OCI-LY7 (cell line): ENCODE measurements around the gene KCNIP4. TPM values are rescaled to one million over a fixed set of nuclear protein-coding genes. Genes with fewer than 3 reads are reported as not detected.

ENCODE experiments used
- BruUV-seq: library from RNA; stranded (reverse); fragments of 400-500 nt; replicated peaks from 2 replicates; lab custom pipeline; 2021; lab: Mats Ljungman, UMichigan
- CTCF ChIA-PET: fragments of 300-600 bp; sonication (Branson Sonifier 250); formaldehyde crosslinking; loops from one replicate; lab custom pipeline; 2022; ENCODE audit warnings: antibody characterized with exemption; ENCODE audit not compliant: unreplicated experiment; lab: Charles Lee
- POLR2A ChIA-PET: fragments of 300-600 bp; sonication (Branson Sonifier 250); formaldehyde crosslinking; loops from one replicate; lab custom pipeline; 2022; ENCODE audit warnings: antibody characterized with exemption; lab: Charles Lee
- DNase-seq: peaks from one replicate; pipeline ENCODE4 v3.0.0-alpha.2; 2015; ENCODE audit warnings: low spot score
- H2AFZ ChIP-seq: fragments of 200-600 bp; sonication (generic), shearing (Covaris generic); 2 replicates; pipeline ENCODE4 v1.6.1; 2014; ENCODE audit warnings: mild to moderate bottlenecking, antibody characterized with exemption, low read length, moderate library complexity
- H3K27ac ChIP-seq: fragments of 200-600 bp; sonication (generic); 2 replicates; pipeline ENCODE4 v1.5.1; 2014; ENCODE audit warnings: mixed run types, low read depth, mild to moderate bottlenecking, moderate library complexity, low read length, inconsistent platforms; ENCODE audit not compliant: poor library complexity, severe bottlenecking
- H3K36me3 ChIP-seq: fragments of 200-600 bp; sonication (generic); 2 replicates; pipeline ENCODE4 v1.6.1; 2014; ENCODE audit warnings: mild to moderate bottlenecking, antibody characterized with exemption, low read length, moderate library complexity, mixed read lengths; ENCODE audit not compliant: insufficient read depth
- H3K4me1 ChIP-seq: fragments of 200-600 bp; sonication (generic); 2 replicates; pipeline ENCODE4 v1.5.1; 2014; ENCODE audit warnings: mild to moderate bottlenecking, low read length; ENCODE audit not compliant: insufficient read depth, poor library complexity, severe bottlenecking
- H3K4me2 ChIP-seq: fragments of 200-600 bp; sonication (generic); 2 replicates; pipeline ENCODE4 v1.6.1; 2014; ENCODE audit warnings: mild to moderate bottlenecking, low read length
- H3K4me3 ChIP-seq: fragments of 200-600 bp; sonication (generic); 2 replicates; pipeline ENCODE4 v1.5.1; 2014; ENCODE audit warnings: mild to moderate bottlenecking, low read depth, low read length; ENCODE audit not compliant: poor library complexity, severe bottlenecking
- H3K79me2 ChIP-seq: fragments of 200-600 bp; sonication (generic); 2 replicates; pipeline ENCODE4 v1.6.1; 2016; ENCODE audit warnings: low read depth, mild to moderate bottlenecking, low read length, moderate library complexity, mixed read lengths; ENCODE audit not compliant: insufficient read depth
- H3K9me2 ChIP-seq: fragments of 200-600 bp; sonication (generic); 2 replicates; pipeline ENCODE4 v1.6.1; 2016; ENCODE audit warnings: mild to moderate bottlenecking, low read length, mixed read lengths; ENCODE audit not compliant: insufficient read depth
- H3K9me3 ChIP-seq: fragments of 200-600 bp; sonication (generic); 2 replicates; pipeline ENCODE4 v1.6.1; 2014; ENCODE audit warnings: mild to moderate bottlenecking, mixed run types, low read length, mixed read lengths
- H4K20me1 ChIP-seq: fragments of 200-600 bp; sonication (generic); 2 replicates; pipeline ENCODE4 v1.6.1; 2014; ENCODE audit warnings: mild to moderate bottlenecking, antibody characterized with exemption, low read length, moderate library complexity, mixed read lengths; ENCODE audit not compliant: insufficient read depth
- EZH2phosphoT487 ChIP-seq: fragments of 200-600 bp; sonication (generic); IDR thresholded peaks from 2 replicates; pipeline ENCODE4 v1.6.1; 2018; ENCODE audit warnings: low read depth, borderline replicate concordance, mild to moderate bottlenecking, mixed run types, antibody characterized with exemption, low read length, moderate library complexity, mixed read lengths
- intact Hi-C: fragments of 100-400 bp; cut with micrococcal nuclease; formaldehyde crosslinking; loops from one replicate; pipeline ENCODE4 v1.10.0; 2022; ENCODE audit not compliant: unreplicated experiment
- total RNA-seq, 2 experiments: library from RNA; depleted of rRNA in 1 of 2; stranded (reverse); fragments of >200 nt in 1 of 2; shearing (Covaris generic) in 1 of 2; gene quantifications; 2 replicates each; pipeline ENCODE4 v1.2.3, GENCODE V29; 2014 to 2022
- TF ChIP-seq, protein P1 (sequence below): fragments of 200-600 bp; sonication (generic); conservative IDR thresholded peaks from 2 replicates; pipeline ENCODE4 v1.5.1; 2014; ENCODE audit warnings: mild to moderate bottlenecking, antibody characterized with exemption, low read length, moderate library complexity, mixed read lengths

Gene KCNIP4
- total RNA-seq, 2 experiments from 2014 or later: not detected

DNA sequence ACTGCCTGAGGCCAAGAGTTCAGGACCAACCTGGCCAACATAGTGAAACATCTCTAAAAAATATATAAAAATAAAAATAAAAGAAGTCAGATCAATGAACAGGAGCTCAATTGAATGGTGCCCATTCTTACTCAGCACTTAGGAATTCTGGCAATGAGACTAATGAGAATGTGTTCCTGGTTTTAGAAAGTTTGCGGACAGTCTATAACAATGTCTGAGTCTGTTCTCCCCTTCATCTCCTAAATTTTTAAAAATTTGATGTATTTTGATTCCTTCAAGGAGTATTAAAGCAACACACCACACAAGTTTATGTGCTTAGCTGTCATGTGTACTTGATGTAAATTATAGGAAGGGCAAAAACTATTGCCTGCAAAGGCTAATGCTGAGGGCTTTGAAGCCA, 30.6 kb upstream of the KCNIP4 start:
- H4K20me1 ChIP-seq: no peaks in the 10 kb centered on the region
- H3K4me3 ChIP-seq: no peak overlapping the region
- H2AFZ ChIP-seq: no peak overlapping the region
- intact Hi-C loops: no loop called here
- H3K9me3 ChIP-seq: no peaks in the 10 kb centered on the region
- no peak for DNase-seq
- BruUV-seq: no TSS peak
- CTCF ChIA-PET: no interaction called here
- no peaks in the 10 kb centered on the region for H3K9me2 ChIP-seq
- POLR2A ChIA-PET: interaction anchor here (0.7 kb wide), 1 partner anchor 698 kb away, joined by 3 read pairs; no protein-coding TSS in a partner anchor
- no peaks in the 10 kb centered on the region for H3K79me2 ChIP-seq
- no peak overlapping the region for H3K27ac ChIP-seq
- H3K4me2 ChIP-seq: no peak overlapping the region
- no peaks in the 10 kb centered on the region for H3K4me1 ChIP-seq
- no peaks in the 10 kb centered on the region for H3K36me3 ChIP-seq
- TF ChIP-seq EZH2phosphoT487: no peak
- TF ChIP-seq, protein P1, sequence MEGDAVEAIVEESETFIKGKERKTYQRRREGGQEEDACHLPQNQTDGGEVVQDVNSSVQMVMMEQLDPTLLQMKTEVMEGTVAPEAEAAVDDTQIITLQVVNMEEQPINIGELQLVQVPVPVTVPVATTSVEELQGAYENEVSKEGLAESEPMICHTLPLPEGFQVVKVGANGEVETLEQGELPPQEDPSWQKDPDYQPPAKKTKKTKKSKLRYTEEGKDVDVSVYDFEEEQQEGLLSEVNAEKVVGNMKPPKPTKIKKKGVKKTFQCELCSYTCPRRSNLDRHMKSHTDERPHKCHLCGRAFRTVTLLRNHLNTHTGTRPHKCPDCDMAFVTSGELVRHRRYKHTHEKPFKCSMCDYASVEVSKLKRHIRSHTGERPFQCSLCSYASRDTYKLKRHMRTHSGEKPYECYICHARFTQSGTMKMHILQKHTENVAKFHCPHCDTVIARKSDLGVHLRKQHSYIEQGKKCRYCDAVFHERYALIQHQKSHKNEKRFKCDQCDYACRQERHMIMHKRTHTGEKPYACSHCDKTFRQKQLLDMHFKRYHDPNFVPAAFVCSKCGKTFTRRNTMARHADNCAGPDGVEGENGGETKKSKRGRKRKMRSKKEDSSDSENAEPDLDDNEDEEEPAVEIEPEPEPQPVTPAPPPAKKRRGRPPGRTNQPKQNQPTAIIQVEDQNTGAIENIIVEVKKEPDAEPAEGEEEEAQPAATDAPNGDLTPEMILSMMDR: no peak

DNA sequence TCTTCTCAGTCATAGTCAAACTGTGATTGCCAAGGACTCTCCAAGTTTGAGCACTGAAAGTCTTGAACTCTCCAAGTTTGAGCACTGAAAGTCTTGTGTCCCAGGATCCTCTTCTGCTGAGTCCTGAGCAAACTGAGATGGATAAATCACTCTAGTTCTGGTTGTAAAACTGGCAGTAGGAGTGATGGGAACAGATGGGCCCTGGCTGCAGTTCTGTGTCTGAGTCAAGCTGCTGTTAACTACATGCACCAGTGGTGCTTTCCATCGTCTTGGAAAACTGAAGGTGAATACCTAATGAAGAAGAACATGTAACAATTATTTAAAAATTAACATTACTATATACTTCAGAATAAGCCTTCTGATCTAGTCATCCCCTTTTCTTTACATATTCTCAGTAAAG, 27.6 kb upstream of the KCNIP4 start:
- no peak for DNase-seq
- CTCF ChIA-PET: no interaction called here
- Histone ChIP-seq H3K9me3 (no peaks in the 10 kb centered on the region), H2AFZ (no peak overlapping the region), H3K36me3 (no peaks in the 10 kb centered on the region), H4K20me1 (no peaks in the 10 kb centered on the region), H3K79me2 (no peaks in the 10 kb centered on the region), H3K4me1 (no peaks in the 10 kb centered on the region), H3K27ac (no peak overlapping the region), H3K4me2 (no peak overlapping the region), H3K4me3 (no peak overlapping the region), H3K9me2 (no peaks in the 10 kb centered on the region)
- no TSS peak for BruUV-seq
- no peak for TF ChIP-seq EZH2phosphoT487
- TF ChIP-seq, protein P1: no peak
- POLR2A ChIA-PET: no interaction called here
- intact Hi-C loops: no loop called here

DNA sequence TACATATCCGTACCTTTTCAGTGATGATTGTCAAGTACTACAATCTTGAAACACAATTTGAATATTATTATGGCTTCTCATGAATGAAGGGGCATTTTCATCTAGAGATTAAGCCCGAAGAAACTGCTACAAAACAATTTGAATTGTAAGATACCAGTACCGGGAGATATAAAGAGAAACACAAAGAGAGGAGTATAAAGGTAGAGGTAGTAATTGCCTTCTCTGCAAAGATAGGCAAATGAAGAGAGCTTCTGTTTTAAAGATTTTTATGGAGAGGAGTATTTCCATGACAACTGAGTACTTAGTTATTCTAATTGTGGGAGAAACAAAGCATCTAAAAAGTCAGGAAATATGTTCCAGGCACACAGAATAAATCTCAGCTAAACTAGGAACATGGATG, 25.3 kb upstream of the KCNIP4 start:
- Histone ChIP-seq H2AFZ (no peak overlapping the region), H3K36me3 (no peaks in the 10 kb centered on the region), H4K20me1 (no peaks in the 10 kb centered on the region), H3K4me3 (no peak overlapping the region), H3K9me2 (no peaks in the 10 kb centered on the region), H3K9me3 (no peaks in the 10 kb centered on the region), H3K4me2 (no peak overlapping the region), H3K27ac (no peak overlapping the region), H3K4me1 (no peaks in the 10 kb centered on the region), H3K79me2 (no peaks in the 10 kb centered on the region)
- TF ChIP-seq EZH2phosphoT487: no peak
- TF ChIP-seq, protein P1: no peak
- no peak for DNase-seq
- ChIA-PET POLR2A (no interaction called here), CTCF (no interaction called here)
- intact Hi-C loops: no loop called here
- BruUV-seq: no TSS peak
